Trophoblast cell (in vitro differentiated cells and primary cell): ENCODE measurements around the gene PRDM11. TPM values are rescaled to one million over a fixed set of nuclear protein-coding genes. Genes with fewer than 3 reads are reported as not detected.

Source experiments
- DNase-seq, 2 donors: peaks; one replicate each; pipeline ENCODE4 v3.0.0-alpha.2; 2016
- H2AFZ ChIP-seq: 2 replicates; pipeline ENCODE4 v1.6.1; 2013; ENCODE audit warnings: low read length, moderate library complexity, mild to moderate bottlenecking; ENCODE audit not compliant: insufficient read depth, poor library complexity
- H2AK5ac ChIP-seq: 2 replicates; pipeline ENCODE4 v1.6.1; 2013; ENCODE audit warnings: mild to moderate bottlenecking, low read length
- H2BK120ac ChIP-seq: 2 replicates; pipeline ENCODE4 v1.6.1; 2013; ENCODE audit warnings: low read length, mild to moderate bottlenecking, moderate library complexity; ENCODE audit not compliant: insufficient read depth, poor library complexity
- H2BK12ac ChIP-seq: 2 replicates; pipeline ENCODE4 v1.6.1; 2013; ENCODE audit warnings: mild to moderate bottlenecking, low read length, moderate library complexity
- H2BK5ac ChIP-seq: 2 replicates; pipeline ENCODE4 v1.6.1; 2013; ENCODE audit warnings: low read length, low read depth, moderate library complexity, mild to moderate bottlenecking; ENCODE audit not compliant: poor library complexity
- H3K14ac ChIP-seq: 2 replicates; pipeline ENCODE4 v1.6.1; 2013; ENCODE audit warnings: mild to moderate bottlenecking, low read length
- H3K18ac ChIP-seq: 2 replicates; pipeline ENCODE4 v1.6.1; 2013; ENCODE audit warnings: mild to moderate bottlenecking, low read length
- H3K23ac ChIP-seq: 2 replicates; pipeline ENCODE4 v1.6.1; 2013; ENCODE audit warnings: low read length
- H3K27ac ChIP-seq: 2 replicates; pipeline ENCODE4 v1.5.1; 2013; ENCODE audit warnings: low read depth, mild to moderate bottlenecking, inconsistent platforms, low read length, moderate library complexity
- H3K27me3 ChIP-seq: 2 replicates; pipeline ENCODE4 v1.6.1; 2013; ENCODE audit warnings: inconsistent platforms, mild to moderate bottlenecking, low read length, moderate library complexity; ENCODE audit not compliant: insufficient read depth
- H3K36me3 ChIP-seq, 2 experiments: 1 replicate in 1 of 2; 2 replicates in 1 of 2; pipeline ENCODE4 v1.6.1; 2013; ENCODE audit warnings: low read length in 2 of 2, mild to moderate bottlenecking in 2 of 2, moderate library complexity in 1 of 2; ENCODE audit not compliant: insufficient read depth in 2 of 2, control insufficient read depth in 1 of 2
- H3K4ac ChIP-seq: 2 replicates; pipeline ENCODE4 v1.6.1; 2013; ENCODE audit warnings: low read depth, mild to moderate bottlenecking, low read length, moderate library complexity
- H3K4me1 ChIP-seq, 2 experiments: 1 replicate in 1 of 2; 2 replicates in 1 of 2; pipeline ENCODE4 v1.6.1; 2013; ENCODE audit warnings: low read length in 2 of 2, mild to moderate bottlenecking in 2 of 2, moderate library complexity in 1 of 2; ENCODE audit not compliant: insufficient read depth in 2 of 2, control insufficient read depth in 1 of 2
- H3K4me2 ChIP-seq: 2 replicates; pipeline ENCODE4 v1.6.1; 2013; ENCODE audit warnings: inconsistent platforms, mild to moderate bottlenecking, low read length, moderate library complexity
- H3K4me3 ChIP-seq: 2 replicates; pipeline ENCODE4 v1.5.1; 2013; ENCODE audit warnings: mild to moderate bottlenecking, low read depth, low read length, inconsistent platforms
- H3K79me1 ChIP-seq: one replicate; pipeline ENCODE4 v1.6.1; 2013; ENCODE audit warnings: low read length
- H3K79me2 ChIP-seq: 2 replicates; pipeline ENCODE4 v1.6.1; 2013; ENCODE audit warnings: low read length, mild to moderate bottlenecking; ENCODE audit not compliant: control insufficient read depth, insufficient read depth, poor library complexity
- H3K9ac ChIP-seq: 2 replicates; pipeline ENCODE4 v1.6.1; 2013; ENCODE audit warnings: mild to moderate bottlenecking, low read length
- H3K9me3 ChIP-seq: 2 replicates; pipeline ENCODE4 v1.6.1; 2013; ENCODE audit warnings: low read depth, mild to moderate bottlenecking, control low read depth, inconsistent platforms, low read length; ENCODE audit not compliant: insufficient read depth
- H4K12ac ChIP-seq: 2 replicates; pipeline ENCODE4 v1.6.1; 2013; ENCODE audit warnings: low read depth, mild to moderate bottlenecking, low read length, moderate library complexity
- H4K8ac ChIP-seq: 2 replicates; pipeline ENCODE4 v1.6.1; 2013; ENCODE audit warnings: low read depth, mild to moderate bottlenecking, low read length, moderate library complexity
- H4K91ac ChIP-seq: one replicate; pipeline ENCODE4 v1.6.1; 2013; ENCODE audit warnings: low read depth, mild to moderate bottlenecking, low read length, moderate library complexity
- WGBS: extraction: QIAGEN DNeasy Blood & Tissue Kit; methylation state at CpG from one replicate; pipeline ENCODE4 v1.1.7; 2013; ENCODE audit warnings: missing lambda C conversion rate; ENCODE audit not compliant: insufficient read length, insufficient coverage; ENCODE audit errors: extremely low coverage; 5-methylcytosine and 5-hydroxymethylcytosine counted together
- polyA plus RNA-seq: library from polyadenylated mRNA; stranded (reverse); fragments of 200-250 nt; gene quantifications from 2 replicates; pipeline ENCODE4 v1.2.3, GENCODE V29; 2013

The PRDM11 gene
- 1.8 and 2.4 TPM in 2 replicates for polyA plus RNA-seq

GRCh38 chr11:45146072-45147016 lies at the start of gene PRDM11:
PRDM11 (plus strand) TSS chr11:45146639; CDS start chr11:45181767, 35,128 bp downstream.
- Histone ChIP-seq H3K23ac (no peak within 1 kb of the TSS), H4K12ac (peak within 1 kb of the TSS; percentile 39), H3K27me3 (no peaks in the 10 kb centered on the region), H3K9ac (peak within 1 kb of the TSS; percentile 79), H2AFZ (peak within 1 kb of the TSS; percentile 4), H2BK5ac (peak within 1 kb of the TSS; percentile 70), H3K14ac (peak within 1 kb of the TSS; percentile 55), H3K79me2 (peaks cover 4% of the 10 kb centered on the region), H2AK5ac (no peak within 1 kb of the TSS), H2BK12ac (no peak within 1 kb of the TSS), H3K27ac (peak within 1 kb of the TSS; percentile 92), H3K79me1 (peaks cover 7% of the 10 kb centered on the region), H3K36me3 (no peaks in the 10 kb centered on the region), H3K4me3 (peak within 1 kb of the TSS; percentile 76), H3K18ac (peak within 1 kb of the TSS; percentile 41), H3K4me1 (peaks cover 13% of the 10 kb centered on the region in 2 experiments), H4K91ac (peak within 1 kb of the TSS; percentile 6), H4K8ac (peak within 1 kb of the TSS; percentile 72), H3K4me2 (peak within 1 kb of the TSS; percentile 67), H2BK120ac (peak within 1 kb of the TSS; percentile 29), H3K4ac (no peak within 1 kb of the TSS), H3K9me3 (no peaks in the 10 kb centered on the region)
- no CpG with 5 or more reads among the region's 93 CpGs for WGBS
- peak; percentile 69 to 82 for DNase-seq

GRCh38 chr11:45097721-45098493 lies 48.5 kb upstream of the PRDM11 start:
- peaks cover under 1% of the 10 kb centered on the region for H3K79me1 ChIP-seq
- H2BK5ac ChIP-seq = no peak overlapping the region
- no peak overlapping the region for H3K4me3 ChIP-seq
- no peak overlapping the region for H3K9ac ChIP-seq
- no peak overlapping the region for H3K18ac ChIP-seq
- H4K12ac ChIP-seq = no peak overlapping the region
- peaks cover under 1 to 5% of the 10 kb centered on the region in 2 experiments for H3K4me1 ChIP-seq
- H2AK5ac ChIP-seq = no peak overlapping the region
- H3K27me3 ChIP-seq = no peaks in the 10 kb centered on the region
- no peak overlapping the region for H2AFZ ChIP-seq
- no peak overlapping the region for H3K14ac ChIP-seq
- no peaks in the 10 kb centered on the region for H3K79me2 ChIP-seq
- no peaks in the 10 kb centered on the region for H3K36me3 ChIP-seq
- no peak overlapping the region for H2BK12ac ChIP-seq
- DNase-seq = peak in 1 of 2 donors; percentile 71
- H4K91ac ChIP-seq = no peak overlapping the region
- no peak overlapping the region for H4K8ac ChIP-seq
- no CpG with 5 or more reads among the region's 10 CpGs for WGBS
- H3K23ac ChIP-seq = no peak overlapping the region
- H3K9me3 ChIP-seq = peaks cover 2% of the 10 kb centered on the region
- no peak overlapping the region for H2BK120ac ChIP-seq
- H3K27ac ChIP-seq = no peak overlapping the region
- no peak overlapping the region for H3K4ac ChIP-seq
- no peak overlapping the region for H3K4me2 ChIP-seq

GRCh38 chr11:45098929-45099328 lies 47.5 kb upstream of the PRDM11 start:
- no peak overlapping the region for H3K4me3 ChIP-seq
- no peaks in the 10 kb centered on the region for H3K79me2 ChIP-seq
- no peak overlapping the region for H3K4ac ChIP-seq
- peak; percentile 54 to 55 for DNase-seq
- H3K4me1 ChIP-seq = no peaks in the 10 kb centered on the region
- H3K9ac ChIP-seq = no peak overlapping the region
- H3K18ac ChIP-seq = no peak overlapping the region
- H3K9me3 ChIP-seq = peaks cover 2% of the 10 kb centered on the region
- H3K23ac ChIP-seq = no peak overlapping the region
- no peak overlapping the region for H2BK120ac ChIP-seq
- no peak overlapping the region for H2AFZ ChIP-seq
- no peaks in the 10 kb centered on the region for H3K27me3 ChIP-seq
- WGBS = no CpG with 5 or more reads among the region's 6 CpGs
- H3K14ac ChIP-seq = no peak overlapping the region
- H3K27ac ChIP-seq = no peak overlapping the region
- no peak overlapping the region for H2BK5ac ChIP-seq
- no peak overlapping the region for H4K91ac ChIP-seq
- no peaks in the 10 kb centered on the region for H3K79me1 ChIP-seq
- H2BK12ac ChIP-seq = no peak overlapping the region
- H4K8ac ChIP-seq = no peak overlapping the region
- no peak overlapping the region for H2AK5ac ChIP-seq
- H4K12ac ChIP-seq = no peak overlapping the region
- H3K4me2 ChIP-seq = no peak overlapping the region
- H3K36me3 ChIP-seq = no peaks in the 10 kb centered on the region

GRCh38 chr11:45100339-45100738 lies 46.1 kb upstream of the PRDM11 start:
- no peaks in the 10 kb centered on the region for H3K79me2 ChIP-seq
- no peaks in the 10 kb centered on the region for H3K27me3 ChIP-seq
- H3K36me3 ChIP-seq = no peaks in the 10 kb centered on the region
- H2AFZ ChIP-seq = no peak overlapping the region
- peak in 1 of 2 donors; percentile 15 for DNase-seq
- no peaks in the 10 kb centered on the region for H3K79me1 ChIP-seq
- no peak overlapping the region for H2BK5ac ChIP-seq
- H3K14ac ChIP-seq = no peak overlapping the region
- no peak overlapping the region for H3K9ac ChIP-seq
- peak overlapping the region; percentile 10 for H3K4me3 ChIP-seq
- no peak overlapping the region for H3K18ac ChIP-seq
- no peak overlapping the region for H3K23ac ChIP-seq
- no CpG with 5 or more reads among the region's 2 CpGs for WGBS
- no peak overlapping the region for H2BK120ac ChIP-seq
- no peak overlapping the region for H3K4me2 ChIP-seq
- no peaks in the 10 kb centered on the region for H3K4me1 ChIP-seq
- peaks cover 2% of the 10 kb centered on the region for H3K9me3 ChIP-seq
- H3K27ac ChIP-seq = no peak overlapping the region
- H4K12ac ChIP-seq = no peak overlapping the region
- H4K8ac ChIP-seq = no peak overlapping the region
- no peak overlapping the region for H2BK12ac ChIP-seq
- H2AK5ac ChIP-seq = no peak overlapping the region
- no peak overlapping the region for H4K91ac ChIP-seq
- H3K4ac ChIP-seq = no peak overlapping the region
